ENCODE data around the gene TMEM63A. TPM values are rescaled to one million over a fixed set of nuclear protein-coding genes. Genes with fewer than 3 reads are reported as not detected.

TMEM63A gene
- total and polyA plus RNA-seq, 7 experiments from 2014 or later: 55.0 to 611 (median 314) TPM

- peaks cover 27 to 43% (median 36%) of the 10 kb centered on the region in 7 donors for H3K4me1 Mint-ChIP-seq
- no peak for DNase-seq
- no peaks in the 10 kb centered on the region for H3K27me3 Mint-ChIP-seq
- Histone ChIP-seq H3K27ac (ENCODE audit: low read depth, low read length) (no peak overlapping the region), H3K4me3 (ENCODE audit: low read length) (no peak overlapping the region), H3K27me3 (ENCODE audit: control insufficient read depth in 2 of 2, insufficient read depth in 2 of 2, low read length in 2 of 2) (no peaks in the 10 kb centered on the region), H3K36me3 (ENCODE audit: control insufficient read depth in 2 of 3, insufficient read depth in 3 of 3, low read length in 3 of 3) (peaks cover 54 to 100% (median 61%) of the 10 kb centered on the region in 3 experiments), H3K9me3 (ENCODE audit: control insufficient read depth in 2 of 3, low read length in 3 of 3) (no peaks in the 10 kb centered on the region), H3K4me1 (ENCODE audit: control insufficient read depth in 2 of 2, insufficient read depth in 2 of 2, low read length in 2 of 2) (peaks cover 25 to 32% of the 10 kb centered on the region in 2 donors)
- CTCF ChIA-PET: interaction anchor here (0.6 kb wide), 1 partner anchor 470 kb away, joined by 3 read pairs; no protein-coding TSS in a partner anchor
- peak overlapping the region in 4 of 9 donors; percentile 8 to 59 (median 36) for H3K27ac Mint-ChIP-seq
- peaks cover 9 to 64% (median 44%) of the 10 kb centered on the region in 5 donors for H3K36me3 Mint-ChIP-seq
- no peak overlapping the region for H3K4me3 Mint-ChIP-seq
- no peaks in the 10 kb centered on the region for H3K9me3 Mint-ChIP-seq
- ATAC-seq: no peak
- POLR2A ChIA-PET: interaction anchor here (1.0 to 5.6 kb wide), 4 partner anchors 10 to 34 kb away, joined by 4 to 55 read pairs (median 13); partner anchors contain the start of gene TMEM63A
- intact Hi-C loops (cut with micrococcal nuclease): no loop called here
Observed at GRCh38 chr1:225863167-225863566, 19.0 kb downstream of the TMEM63A start.

DNA sequence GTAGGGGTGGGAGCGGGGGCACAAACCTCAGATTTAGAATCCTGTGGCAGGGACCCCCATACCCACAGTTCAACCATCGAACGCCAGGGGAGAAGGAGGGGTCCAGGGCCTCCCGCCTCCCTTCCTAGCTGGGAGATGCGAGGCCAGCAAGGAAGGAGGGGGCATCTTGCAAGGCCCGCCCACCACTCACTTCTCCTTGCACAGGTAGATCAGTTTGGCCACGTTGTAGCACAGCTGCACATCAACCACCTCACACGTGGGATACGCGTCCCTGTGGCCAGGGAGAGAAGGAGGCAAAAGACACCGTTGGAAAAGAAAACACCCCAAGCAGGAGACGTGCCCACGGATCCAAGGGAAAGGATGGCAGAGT lies 19.6 kb downstream of the TMEM63A start:
- H3K4me1 ChIP-seq (ENCODE audit: control insufficient read depth in 2 of 2, insufficient read depth in 2 of 2, low read length in 2 of 2): peaks cover 21 to 26% of the 10 kb centered on the region in 2 donors
- H3K4me3 ChIP-seq (ENCODE audit: low read length): no peak overlapping the region
- ChIA-PET CTCF (no interaction called here), POLR2A (interaction anchor here (1.0 to 5.6 kb wide), 4 partner anchors 11 to 35 kb away, joined by 4 to 55 read pairs (median 13); partner anchors contain the start of gene TMEM63A)
- H3K36me3 ChIP-seq (ENCODE audit: control insufficient read depth in 2 of 3, insufficient read depth in 3 of 3, low read length in 3 of 3): peaks cover 54 to 100% (median 55%) of the 10 kb centered on the region in 3 experiments
- no peaks in the 10 kb centered on the region for H3K9me3 ChIP-seq (ENCODE audit: control insufficient read depth in 2 of 3, low read length in 3 of 3)
- ATAC-seq: no peak
- peaks cover 9 to 66% (median 46%) of the 10 kb centered on the region in 5 donors for H3K36me3 Mint-ChIP-seq
- H3K4me3 Mint-ChIP-seq: no peak overlapping the region
- intact Hi-C loops (cut with micrococcal nuclease): no loop called here
- H3K9me3 Mint-ChIP-seq: no peaks in the 10 kb centered on the region
- H3K27ac ChIP-seq (ENCODE audit: low read depth, low read length): no peak overlapping the region
- no peak for DNase-seq
- H3K27ac Mint-ChIP-seq: peak overlapping the region in 3 of 9 donors; percentile 38 to 51 (median 43)
- H3K27me3 ChIP-seq (ENCODE audit: control insufficient read depth in 2 of 2, insufficient read depth in 2 of 2, low read length in 2 of 2): no peaks in the 10 kb centered on the region
- peaks cover 22 to 39% (median 31%) of the 10 kb centered on the region in 7 donors for H3K4me1 Mint-ChIP-seq
- no peaks in the 10 kb centered on the region for H3K27me3 Mint-ChIP-seq

GRCh38 chr1:225861834-225862580 lies 20.2 kb downstream of the TMEM63A start:
- ChIA-PET POLR2A (interaction anchor here (0.6 to 5.6 kb wide), 5 partner anchors 13 to 346 kb away, joined by 3 to 55 read pairs (median 3); partner anchors contain the start of genes SRP9 and TMEM63A), CTCF (no interaction called here)
- Mint-ChIP-seq H3K27me3 (no peaks in the 10 kb centered on the region), H3K36me3 (peaks cover 9 to 67% (median 40%) of the 10 kb centered on the region in 5 donors), H3K4me3 (no peak overlapping the region), H3K27ac (peak overlapping the region in 4 of 9 donors; percentile 43 to 71 (median 59)), H3K4me1 (peaks cover 18 to 33% (median 26%) of the 10 kb centered on the region in 7 donors), H3K9me3 (no peaks in the 10 kb centered on the region)
- ATAC-seq (no peak), DNase-seq (no peak)
- no peak overlapping the region for H3K4me3 ChIP-seq (ENCODE audit: low read length)
- intact Hi-C loops (cut with micrococcal nuclease): no loop called here
- H3K4me1 ChIP-seq (ENCODE audit: control insufficient read depth in 2 of 2, insufficient read depth in 2 of 2, low read length in 2 of 2): peaks cover 15 to 20% of the 10 kb centered on the region in 2 donors
- H3K36me3 ChIP-seq (ENCODE audit: control insufficient read depth in 2 of 3, insufficient read depth in 3 of 3, low read length in 3 of 3): peaks cover 50 to 100% (median 53%) of the 10 kb centered on the region in 3 experiments
- H3K9me3 ChIP-seq (ENCODE audit: control insufficient read depth in 2 of 3, low read length in 3 of 3): no peaks in the 10 kb centered on the region
- H3K27me3 ChIP-seq (ENCODE audit: control insufficient read depth in 2 of 2, insufficient read depth in 2 of 2, low read length in 2 of 2): no peaks in the 10 kb centered on the region
- H3K27ac ChIP-seq (ENCODE audit: low read depth, low read length): no peak overlapping the region

GRCh38 chr1:225860876-225861441 lies 21.2 kb downstream of the TMEM63A start:
- H3K36me3 Mint-ChIP-seq: peaks cover 7 to 64% (median 30%) of the 10 kb centered on the region in 5 donors
- POLR2A ChIA-PET: interaction anchor here (0.6 to 4.5 kb wide), 5 partner anchors 12 to 345 kb away, joined by 3 to 32 read pairs (median 3); partner anchors contain the start of genes SRP9 and TMEM63A

GRCh38 chr1:225860107-225860506 lies 22.1 kb downstream of the TMEM63A start:
- no peak for DNase-seq
- ATAC-seq: no peak
- Histone ChIP-seq H3K36me3 (ENCODE audit: control insufficient read depth in 2 of 3, insufficient read depth in 3 of 3, low read length in 3 of 3) (peaks cover 49 to 100% (median 50%) of the 10 kb centered on the region in 3 experiments), H3K4me1 (ENCODE audit: control insufficient read depth in 2 of 2, insufficient read depth in 2 of 2, low read length in 2 of 2) (peaks cover 0 to under 1% of the 10 kb centered on the region in 2 donors), H3K4me3 (ENCODE audit: low read length) (no peak overlapping the region), H3K27me3 (ENCODE audit: control insufficient read depth in 2 of 2, insufficient read depth in 2 of 2, low read length in 2 of 2) (no peaks in the 10 kb centered on the region), H3K27ac (ENCODE audit: low read depth, low read length) (peak overlapping the region; percentile 15), H3K9me3 (ENCODE audit: control insufficient read depth in 2 of 3, low read length in 3 of 3) (no peaks in the 10 kb centered on the region)
- Mint-ChIP-seq H3K36me3 (peaks cover 9 to 63% (median 30%) of the 10 kb centered on the region in 5 donors), H3K27ac (peak overlapping the region in 5 of 9 donors; percentile 39 to 75 (median 51)), H3K4me3 (no peak overlapping the region), H3K9me3 (no peaks in the 10 kb centered on the region), H3K27me3 (no peaks in the 10 kb centered on the region), H3K4me1 (peaks cover 5 to 22% (median 12%) of the 10 kb centered on the region in 7 donors)
- ChIA-PET POLR2A (interaction anchor here (0.8 to 4.5 kb wide), 5 partner anchors 9 to 51 kb away, joined by 3 to 32 read pairs (median 3); partner anchors contain the start of gene TMEM63A), CTCF (interaction anchor here (1.0 to 2.3 kb wide), 2 partner anchors 18 to 51 kb away, joined by 4 to 7 read pairs; no protein-coding TSS in a partner anchor)
- intact Hi-C loops (cut with micrococcal nuclease): no loop called here

More at GRCh38 chr1:225860876-225861441, 21.2 kb downstream of the TMEM63A start:
- intact Hi-C loops (cut with micrococcal nuclease): no loop called here
- no peaks in the 10 kb centered on the region for H3K9me3 Mint-ChIP-seq
- Histone ChIP-seq H3K36me3 (ENCODE audit: control insufficient read depth in 2 of 3, insufficient read depth in 3 of 3, low read length in 3 of 3) (peaks cover 51 to 100% (median 57%) of the 10 kb centered on the region in 3 experiments), H3K9me3 (ENCODE audit: control insufficient read depth in 2 of 3, low read length in 3 of 3) (no peaks in the 10 kb centered on the region), H3K4me1 (ENCODE audit: control insufficient read depth in 2 of 2, insufficient read depth in 2 of 2, low read length in 2 of 2) (peaks cover 5 to 9% of the 10 kb centered on the region in 2 donors), H3K27me3 (ENCODE audit: control insufficient read depth in 2 of 2, insufficient read depth in 2 of 2, low read length in 2 of 2) (no peaks in the 10 kb centered on the region), H3K27ac (ENCODE audit: low read depth, low read length) (no peak overlapping the region), H3K4me3 (ENCODE audit: low read length) (no peak overlapping the region)
- no peaks in the 10 kb centered on the region for H3K27me3 Mint-ChIP-seq
- H3K4me1 Mint-ChIP-seq: peaks cover 13 to 24% (median 19%) of the 10 kb centered on the region in 7 donors
- CTCF ChIA-PET: interaction anchor here (2.3 kb wide), 1 partner anchor 50 kb away, joined by 7 read pairs; no protein-coding TSS in a partner anchor
- H3K27ac Mint-ChIP-seq: peak overlapping the region in 6 of 9 donors; percentile 28 to 84 (median 72)
- H3K4me3 Mint-ChIP-seq: no peak overlapping the region
- ATAC-seq (no peak), DNase-seq (no peak)

GRCh38 chr1:225859151-225859550 lies 23.0 kb downstream of the TMEM63A start:
- peaks cover 10 to 22% (median 16%) of the 10 kb centered on the region in 7 donors for H3K4me1 Mint-ChIP-seq
- peak overlapping the region in 3 of 9 donors; percentile 43 to 87 (median 76) for H3K27ac Mint-ChIP-seq
- ATAC-seq (no peak), DNase-seq (no peak)
- H3K9me3 Mint-ChIP-seq: no peaks in the 10 kb centered on the region
- peak overlapping the region; percentile 6 for H3K27ac ChIP-seq (ENCODE audit: low read depth, low read length)
- POLR2A ChIA-PET: interaction anchor here (0.6 to 4.5 kb wide), 7 partner anchors 11 to 124 kb away, joined by 3 to 32 read pairs (median 3); partner anchors contain the start of gene TMEM63A
- no peaks in the 10 kb centered on the region for H3K4me1 ChIP-seq (ENCODE audit: control insufficient read depth in 2 of 2, insufficient read depth in 2 of 2, low read length in 2 of 2)
- intact Hi-C loops (cut with micrococcal nuclease): no loop called here
- no peaks in the 10 kb centered on the region for H3K27me3 ChIP-seq (ENCODE audit: control insufficient read depth in 2 of 2, insufficient read depth in 2 of 2, low read length in 2 of 2)
- H3K4me3 Mint-ChIP-seq: no peak overlapping the region
- H3K27me3 Mint-ChIP-seq: no peaks in the 10 kb centered on the region
- H3K9me3 ChIP-seq (ENCODE audit: control insufficient read depth in 2 of 3, low read length in 3 of 3): no peaks in the 10 kb centered on the region
- H3K4me3 ChIP-seq (ENCODE audit: low read length): no peak overlapping the region
- H3K36me3 ChIP-seq (ENCODE audit: control insufficient read depth in 2 of 3, insufficient read depth in 3 of 3, low read length in 3 of 3): peaks cover 45 to 100% (median 55%) of the 10 kb centered on the region in 3 experiments
- peaks cover 14 to 68% (median 36%) of the 10 kb centered on the region in 5 donors for H3K36me3 Mint-ChIP-seq
- CTCF ChIA-PET: interaction anchor here (0.5 to 2.3 kb wide), 3 partner anchors 25 to 127 kb away, joined by 6 to 7 read pairs (median 7); no protein-coding TSS in a partner anchor
